ENCODE data around the gene TRIO.

TRIO gene

DNA sequence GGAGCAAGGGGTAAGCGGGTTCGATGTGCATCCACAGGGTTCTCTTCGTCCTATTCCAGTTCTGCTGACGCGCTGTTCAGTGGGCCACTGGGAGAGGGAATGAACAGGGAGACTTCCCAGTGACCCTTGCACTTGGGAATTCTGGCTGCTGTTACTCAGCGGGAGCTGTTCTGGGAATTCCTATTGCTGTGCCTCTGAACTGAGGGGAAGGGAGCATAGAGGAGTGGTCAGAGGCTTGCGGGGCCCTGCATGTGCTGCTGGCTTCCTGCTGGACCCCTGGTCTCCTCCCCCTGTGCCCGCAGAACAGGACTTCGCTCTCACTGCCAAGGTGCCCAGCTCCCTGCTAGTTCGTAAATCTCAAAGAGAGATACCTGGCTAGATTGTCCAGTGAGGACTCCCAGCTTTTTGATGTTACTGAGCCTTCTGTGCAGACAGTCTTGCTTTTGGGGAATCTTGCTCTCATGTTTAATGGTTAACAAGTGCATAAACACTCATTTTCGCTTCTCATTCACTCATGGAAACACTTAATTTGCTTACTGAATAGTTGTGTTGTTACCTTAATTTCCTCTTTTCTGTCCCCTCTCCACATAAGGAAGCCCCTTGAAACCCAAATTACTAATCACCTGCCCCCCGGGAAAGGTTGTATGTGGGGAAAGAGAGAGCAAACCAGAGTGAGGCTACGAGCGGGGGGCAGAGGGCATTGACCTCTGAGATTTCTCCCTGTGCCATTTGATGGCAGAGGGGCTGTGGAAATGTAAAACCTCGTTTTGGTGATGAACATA, 5.9 kb downstream of the TRIO start:
- DNase-seq, result no peak

DNA sequence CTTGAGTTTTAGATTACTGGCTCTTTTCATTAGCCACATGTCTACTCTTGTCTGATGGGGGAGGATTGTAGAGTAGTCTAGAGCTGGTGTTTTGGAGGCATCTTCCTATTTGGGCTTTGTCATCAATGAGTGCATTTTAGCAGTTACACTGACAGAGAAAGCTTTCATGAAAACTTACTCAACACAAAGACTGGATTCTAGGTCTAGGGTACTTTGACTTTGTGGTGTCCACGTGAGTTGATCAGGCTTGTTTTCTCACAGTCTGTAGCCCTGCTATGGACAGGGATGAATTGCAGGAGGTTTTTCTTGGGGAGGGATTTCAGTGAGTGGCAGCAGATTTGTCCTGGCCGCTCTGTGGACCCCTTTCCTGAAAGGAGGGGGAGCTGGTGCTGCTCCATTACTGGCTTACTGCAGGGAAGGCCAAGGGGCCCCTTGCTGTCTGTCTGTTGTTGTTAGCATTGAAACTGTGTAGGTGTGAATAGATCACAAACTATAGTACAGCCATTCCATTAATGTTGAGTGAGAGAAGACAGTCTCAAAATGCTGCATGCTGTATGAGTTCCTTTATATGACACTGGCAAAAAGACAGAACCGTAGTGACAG, 6.6 kb downstream of the TRIO start:
- no peak for DNase-seq

DNA sequence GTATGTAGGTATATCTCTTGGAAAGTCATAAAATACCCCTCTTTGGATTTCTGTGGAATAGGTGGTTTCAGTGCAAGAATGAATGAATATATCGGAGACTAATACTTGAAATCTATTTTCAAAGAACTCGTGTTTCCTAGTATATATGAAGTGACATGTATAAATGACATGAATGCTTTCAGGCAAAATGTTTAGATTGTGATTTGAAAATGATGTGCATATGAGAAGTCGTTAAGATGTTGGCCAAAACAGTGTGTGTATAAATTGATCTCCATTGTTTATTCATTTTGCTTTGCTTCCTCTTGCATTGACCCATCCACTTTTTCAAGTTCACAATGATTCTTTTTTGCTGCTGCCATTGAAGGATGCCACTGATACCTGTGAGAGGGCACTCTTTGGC, 8.3 kb downstream of the TRIO start:
- no peak for DNase-seq

DNA sequence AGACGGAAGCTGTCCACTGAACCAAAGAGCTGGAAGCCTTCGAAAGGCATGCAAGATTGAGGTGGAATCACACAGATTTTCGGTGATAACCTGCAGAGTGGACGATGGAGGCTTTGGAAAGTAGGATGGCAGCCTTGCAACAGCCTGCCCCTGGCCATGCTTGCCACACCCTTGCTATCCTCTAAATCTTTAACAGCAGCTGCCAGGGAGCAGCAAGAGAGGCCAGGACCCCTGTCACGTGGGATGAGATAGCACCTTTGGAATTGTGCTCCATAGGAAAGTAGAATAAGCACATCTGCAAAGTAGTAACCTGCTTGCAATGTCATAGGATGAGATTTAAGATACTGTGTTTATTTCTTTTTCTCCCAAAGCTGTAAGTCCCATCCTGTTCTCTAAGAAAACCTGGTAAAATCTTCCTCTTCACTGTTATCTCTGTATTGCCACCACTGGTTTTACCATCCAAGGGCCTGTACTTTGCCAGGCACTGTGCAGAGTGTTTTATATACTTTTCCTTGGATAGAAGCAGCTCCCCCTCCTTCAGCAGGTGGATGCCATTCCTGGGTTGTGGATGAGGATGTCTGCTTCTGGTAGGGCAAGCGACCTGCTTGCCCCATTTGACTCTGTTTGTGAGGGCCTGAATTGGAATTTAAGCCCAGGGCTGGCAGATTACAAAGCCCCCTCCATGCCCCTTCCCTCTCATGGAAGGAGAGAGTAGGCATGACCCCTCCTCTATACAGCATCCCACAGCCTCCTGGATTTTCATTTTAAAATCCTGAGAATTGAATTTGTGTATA, 10.1 kb downstream of the TRIO start:
- no peak for DNase-seq

DNA sequence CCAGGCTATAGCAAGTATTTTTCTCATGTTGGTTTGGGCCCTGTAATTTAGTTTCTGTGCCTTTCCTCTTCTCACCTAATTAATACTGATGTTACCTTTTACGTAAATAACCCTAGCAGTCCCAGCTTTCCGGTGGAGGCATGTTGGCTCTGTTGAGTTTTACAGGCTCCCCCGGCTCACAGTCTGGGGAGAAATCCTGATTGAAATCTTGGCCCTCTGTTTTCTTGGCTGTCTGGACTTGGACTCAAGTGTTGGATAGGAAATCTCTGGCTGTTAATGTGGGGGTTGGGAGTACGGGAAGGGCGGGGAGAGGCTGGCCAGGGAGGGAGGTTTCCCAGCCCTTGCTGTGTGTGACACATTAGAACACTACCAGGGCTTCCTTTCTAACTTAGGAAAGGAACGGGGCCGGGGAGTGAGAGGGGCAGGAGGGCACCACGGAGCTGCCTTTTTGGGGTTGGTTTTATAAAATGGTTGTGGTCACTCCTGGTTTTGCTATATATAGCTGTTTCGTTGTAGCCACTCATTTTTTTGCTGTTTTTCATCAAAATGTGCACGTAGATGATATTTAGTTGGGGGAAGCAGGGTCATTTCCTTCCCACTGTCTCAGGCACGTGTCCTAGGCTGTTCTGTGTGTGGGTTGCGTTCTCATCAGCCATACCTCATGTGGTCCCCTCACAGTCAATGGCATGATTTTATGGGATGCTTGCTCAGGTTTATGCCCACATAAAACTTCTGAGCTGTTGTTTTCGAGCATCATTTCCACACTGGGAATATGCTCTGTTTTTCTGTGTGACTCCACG, 11.0 kb downstream of the TRIO start:
- no peak for DNase-seq

DNA sequence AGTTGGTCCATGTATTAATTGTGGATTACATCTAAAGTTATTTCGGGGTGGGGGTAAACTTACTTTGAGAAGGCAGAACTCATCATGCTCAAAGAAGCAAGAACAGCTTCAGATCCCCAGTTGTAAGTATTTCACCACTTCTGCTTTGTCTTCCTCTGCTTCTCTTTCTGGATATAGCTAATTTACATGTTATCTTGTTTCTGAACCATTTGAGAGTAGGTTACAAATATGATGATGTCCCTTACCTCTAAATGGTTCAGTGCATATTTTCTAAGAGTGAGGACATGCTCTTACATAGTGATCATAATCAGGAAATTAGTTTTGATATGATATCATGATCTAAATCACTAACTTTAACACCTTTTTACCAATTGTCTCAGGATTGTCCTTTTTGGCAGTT, 11.9 kb downstream of the TRIO start:
- no peak for DNase-seq

DNA sequence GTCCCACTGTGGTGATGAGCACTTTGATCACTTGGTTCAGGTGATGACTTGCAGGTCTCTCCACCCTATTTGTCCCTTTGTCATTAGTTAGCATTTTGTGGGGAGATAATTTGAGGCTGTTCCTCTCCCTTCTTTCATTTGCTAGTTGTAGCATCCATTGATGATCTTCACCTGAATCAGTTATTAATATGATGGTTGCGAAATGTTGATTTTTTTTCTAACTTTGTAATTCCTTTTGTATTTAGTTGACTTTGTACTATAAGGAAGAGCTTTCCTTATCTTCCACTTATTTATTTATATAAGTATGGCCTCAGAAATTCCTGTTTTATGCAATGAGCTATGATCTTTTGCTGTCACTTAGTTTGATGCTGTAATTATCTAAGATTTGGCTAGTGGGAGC, 12.6 kb downstream of the TRIO start:
- DNase-seq, result no peak

DNA sequence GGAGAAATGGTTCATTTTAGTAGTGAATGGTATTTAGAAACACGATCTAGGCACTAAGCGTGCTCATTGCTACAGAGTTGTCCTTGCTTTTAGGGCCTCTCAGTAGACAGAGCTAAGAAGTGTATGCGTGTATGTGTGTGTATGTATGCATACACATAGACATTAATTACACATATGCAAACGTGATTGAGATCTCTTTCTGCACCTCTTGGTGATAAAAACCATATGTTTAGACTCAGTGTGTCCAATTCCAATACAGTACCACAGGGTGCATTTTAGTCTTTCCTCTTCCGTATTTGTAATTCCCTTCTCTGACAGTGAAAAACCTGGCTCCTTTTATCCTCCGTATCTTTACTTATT, 13.1 kb downstream of the TRIO start:
- DNase-seq, result no peak

DNA sequence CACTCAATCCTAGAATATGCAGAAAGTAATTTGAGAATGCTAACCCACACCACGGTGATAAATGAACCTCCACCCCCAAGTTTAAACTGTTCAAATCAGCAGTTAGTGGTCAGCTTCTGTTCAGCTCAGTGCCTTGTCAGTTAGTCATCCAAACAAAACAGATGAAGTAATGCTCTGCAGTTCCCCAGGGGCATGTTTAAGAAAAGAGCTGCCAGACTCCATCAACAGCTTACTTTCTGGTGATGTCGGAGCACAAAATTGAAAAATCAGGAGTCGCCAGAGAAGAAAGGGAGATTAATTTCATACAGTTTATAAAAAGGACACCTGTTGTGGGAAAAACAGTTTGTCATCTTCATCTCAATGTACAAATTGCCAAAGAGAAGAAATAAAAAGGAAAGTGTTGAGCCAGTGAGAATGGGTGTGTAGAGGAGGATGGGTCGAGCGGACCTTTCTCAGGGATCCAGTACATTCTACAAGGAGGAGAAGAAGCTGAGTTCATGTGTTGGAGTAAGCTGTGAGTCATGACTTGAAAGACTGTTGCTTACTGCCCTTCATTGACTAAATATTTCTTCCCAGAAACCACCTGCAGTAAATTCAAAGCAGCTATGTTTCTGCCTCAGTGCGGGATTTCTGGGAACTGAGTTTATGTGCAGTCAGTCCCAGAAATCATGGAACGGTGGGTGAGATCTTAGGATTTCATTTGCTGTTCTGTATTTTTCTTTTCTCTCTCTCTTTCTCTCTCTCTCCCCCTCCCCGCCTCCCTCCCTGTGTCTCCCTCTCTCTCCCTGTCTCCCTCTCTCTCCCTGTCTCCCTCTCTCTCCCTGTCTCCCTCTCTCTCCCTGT, 13.7 kb downstream of the TRIO start:
- no peak for DNase-seq

DNA sequence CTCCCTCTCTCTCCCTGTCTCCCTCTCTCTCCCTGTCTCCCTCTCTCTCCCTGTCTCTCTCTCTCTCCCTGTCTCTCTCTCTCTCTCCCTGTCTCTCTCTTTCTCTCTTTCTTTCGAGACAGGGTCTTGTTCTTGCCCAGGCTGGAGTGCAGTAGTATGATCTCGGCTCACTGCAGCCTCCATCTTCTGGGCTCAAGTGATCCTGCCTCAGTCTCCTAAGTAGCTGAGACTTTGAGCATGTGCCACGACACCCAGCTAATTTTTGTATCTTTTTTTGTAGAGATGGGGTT, 14.3 kb downstream of the TRIO start:
- DNase-seq, result no peak

DNA sequence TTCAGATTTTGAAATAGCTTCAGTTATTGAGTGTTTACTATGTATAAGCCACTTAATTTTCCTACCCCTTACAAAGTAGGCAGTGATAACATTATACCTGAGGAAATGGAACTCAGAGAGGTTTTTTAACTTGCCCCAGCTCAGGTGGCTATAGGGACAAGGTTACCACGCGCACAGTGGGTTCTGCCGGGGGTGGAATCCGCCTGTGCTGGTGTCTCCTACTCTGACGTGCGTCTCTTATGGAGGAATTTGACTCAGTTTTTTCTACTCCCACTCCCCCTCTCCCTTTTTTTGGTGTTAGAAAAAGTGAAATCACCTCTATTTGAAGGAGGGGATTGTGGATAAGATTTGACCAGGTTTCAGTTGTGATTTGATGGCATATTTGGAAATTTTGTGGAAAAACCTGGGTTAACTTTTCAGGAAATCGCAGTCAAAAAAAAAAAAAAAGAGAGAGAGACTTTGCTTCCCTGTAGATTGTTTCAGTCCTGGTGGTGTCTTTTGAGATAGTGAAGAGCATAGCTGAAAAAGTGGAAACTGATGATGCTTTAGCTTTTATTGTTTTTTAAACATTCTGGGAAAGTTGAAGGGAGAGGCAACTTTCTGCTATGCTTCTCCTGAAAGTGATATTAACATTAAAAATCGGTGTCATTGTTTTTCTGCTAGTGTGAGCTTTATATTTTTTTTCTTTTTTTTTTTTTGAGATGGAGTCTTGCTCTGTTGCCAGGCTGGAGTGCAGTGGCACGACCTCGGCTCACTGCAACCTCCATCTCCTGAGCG, 15.9 kb downstream of the TRIO start:
- no peak for DNase-seq

DNA sequence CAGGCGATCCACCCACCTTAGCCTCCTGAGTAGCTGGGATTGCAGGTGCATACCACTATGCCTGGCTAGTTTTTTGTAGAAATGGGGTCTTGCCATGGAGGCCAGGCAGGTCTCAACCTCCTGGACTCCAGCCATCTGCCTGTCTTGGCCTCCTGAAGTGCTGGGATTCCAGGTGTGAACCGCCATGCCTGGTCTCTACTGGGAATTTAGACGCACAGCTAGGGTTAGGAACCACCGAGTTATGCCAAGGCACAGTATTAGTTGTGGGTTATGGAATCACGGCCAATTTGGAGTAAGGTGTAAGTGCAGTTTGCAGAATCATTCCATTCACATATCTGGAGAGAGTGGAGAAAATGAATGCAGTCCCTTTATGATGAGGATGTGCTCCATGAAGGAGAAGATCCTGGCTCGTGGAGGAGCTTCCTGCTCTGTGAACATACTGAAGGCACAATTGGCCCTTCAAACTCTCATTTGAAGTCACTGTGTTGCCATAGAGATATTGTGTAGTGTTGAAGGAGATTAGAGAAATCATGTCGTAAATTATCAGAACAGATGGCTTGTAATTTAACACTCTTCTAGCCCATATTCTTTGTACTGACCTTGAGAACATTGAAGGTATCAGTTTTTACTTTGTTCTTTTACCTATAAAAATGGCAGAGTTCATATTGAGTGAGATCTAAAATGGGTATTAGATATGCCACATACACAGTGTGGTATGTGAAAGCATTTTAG, 18.8 kb downstream of the TRIO start:
- no peak for DNase-seq

DNA sequence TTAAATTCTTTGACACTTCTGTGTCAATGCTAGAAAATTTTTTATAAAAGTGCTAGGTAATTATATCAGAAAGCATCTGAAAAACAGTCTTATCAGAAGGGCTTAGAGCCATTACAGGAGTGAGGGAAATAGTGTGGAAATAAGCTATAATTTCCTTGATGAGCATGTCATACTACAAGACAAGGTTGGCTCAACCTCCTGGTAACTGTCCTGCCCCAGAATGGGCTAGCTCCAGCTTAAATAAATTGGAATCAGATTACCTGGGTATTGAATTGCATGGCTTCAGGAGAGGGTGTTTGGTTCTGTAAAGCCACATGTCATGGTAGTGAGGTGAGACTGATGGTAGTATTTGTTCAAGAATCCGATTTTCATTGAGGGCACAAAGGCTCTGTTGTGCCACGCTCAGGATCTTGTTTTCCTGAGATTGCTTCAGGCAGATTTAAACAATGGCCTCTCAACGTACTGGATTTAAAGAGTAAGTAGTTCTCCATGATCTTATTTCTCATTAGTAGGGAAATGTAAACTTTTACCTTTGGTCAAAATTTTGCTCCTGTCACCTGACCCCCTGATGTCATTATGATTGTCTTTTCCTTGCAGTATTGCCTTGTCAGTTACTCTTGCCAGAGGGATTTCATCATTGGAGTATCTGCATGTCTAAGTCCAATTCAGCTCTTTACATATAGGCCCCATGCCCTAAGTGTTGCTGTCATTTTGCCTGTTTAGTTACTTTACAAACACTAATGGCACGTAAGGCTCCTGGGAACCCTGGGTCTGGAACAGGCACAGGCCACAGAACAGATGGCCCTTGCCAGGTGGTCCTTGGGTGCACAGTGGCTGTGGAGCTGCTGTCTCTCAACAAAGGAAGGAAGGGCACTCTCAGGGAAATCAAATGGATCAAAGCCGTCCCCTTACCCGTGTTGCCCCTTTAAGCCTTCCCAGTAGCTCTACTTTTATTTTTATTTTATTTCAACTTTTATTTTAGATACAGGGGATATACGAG, 21.3 kb downstream of the TRIO start:
- no peak for DNase-seq

DNA sequence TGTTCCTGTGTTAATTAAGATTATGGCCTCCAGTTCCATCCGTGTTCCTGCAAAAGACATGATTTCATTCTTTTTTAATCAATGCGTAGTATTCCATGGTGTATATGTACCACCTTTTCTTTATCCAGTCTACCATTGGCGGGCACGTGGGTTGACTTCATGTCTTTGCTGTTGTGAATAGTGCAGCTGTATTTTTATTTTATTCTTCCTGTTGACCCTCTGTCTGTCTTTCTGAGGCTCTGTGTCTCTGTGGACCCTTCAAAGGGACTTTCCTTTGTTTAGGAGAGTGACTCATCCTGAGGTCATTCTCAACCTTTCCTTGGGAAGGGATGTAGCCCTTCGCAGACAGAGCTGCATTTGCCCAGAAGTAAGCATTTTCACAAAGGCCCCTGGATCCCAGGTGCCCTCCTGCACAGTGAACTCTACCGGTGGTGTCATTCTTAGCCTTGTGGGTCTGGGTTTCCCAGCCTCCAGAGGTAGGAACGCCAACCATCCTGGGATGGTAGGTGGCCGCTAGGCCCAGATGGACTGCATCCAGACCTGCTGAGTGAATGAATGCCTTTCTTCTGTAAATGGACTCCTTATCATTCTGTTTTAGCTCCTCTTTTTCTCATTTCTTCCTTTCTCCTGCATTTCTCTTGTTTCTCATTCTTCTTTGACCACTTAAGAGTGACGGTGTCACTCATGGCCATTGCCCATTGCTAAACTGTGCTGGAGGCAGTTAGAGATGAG, 22.4 kb downstream of the TRIO start:
- no peak for DNase-seq

DNA sequence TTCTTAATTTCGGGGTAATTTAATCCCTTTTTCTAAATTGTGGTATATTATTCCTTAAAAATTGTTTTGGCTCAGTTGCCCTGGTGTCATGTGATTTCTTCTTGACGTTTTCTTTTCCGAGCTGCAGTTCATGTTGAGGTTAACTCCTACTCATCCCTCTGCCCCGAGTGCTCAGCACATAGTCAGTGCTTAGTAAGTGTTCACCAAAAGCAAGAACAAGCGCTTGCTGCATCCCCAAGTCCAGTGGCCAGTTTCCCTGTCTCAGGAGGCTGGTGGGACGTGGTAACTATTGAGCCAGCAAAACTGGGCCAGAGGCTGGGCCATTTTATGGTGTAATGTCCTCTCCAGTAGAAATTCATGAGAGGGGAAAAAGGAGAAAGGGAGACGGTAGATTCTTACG, 23.3 kb downstream of the TRIO start:
- DNase-seq, result no peak

DNA sequence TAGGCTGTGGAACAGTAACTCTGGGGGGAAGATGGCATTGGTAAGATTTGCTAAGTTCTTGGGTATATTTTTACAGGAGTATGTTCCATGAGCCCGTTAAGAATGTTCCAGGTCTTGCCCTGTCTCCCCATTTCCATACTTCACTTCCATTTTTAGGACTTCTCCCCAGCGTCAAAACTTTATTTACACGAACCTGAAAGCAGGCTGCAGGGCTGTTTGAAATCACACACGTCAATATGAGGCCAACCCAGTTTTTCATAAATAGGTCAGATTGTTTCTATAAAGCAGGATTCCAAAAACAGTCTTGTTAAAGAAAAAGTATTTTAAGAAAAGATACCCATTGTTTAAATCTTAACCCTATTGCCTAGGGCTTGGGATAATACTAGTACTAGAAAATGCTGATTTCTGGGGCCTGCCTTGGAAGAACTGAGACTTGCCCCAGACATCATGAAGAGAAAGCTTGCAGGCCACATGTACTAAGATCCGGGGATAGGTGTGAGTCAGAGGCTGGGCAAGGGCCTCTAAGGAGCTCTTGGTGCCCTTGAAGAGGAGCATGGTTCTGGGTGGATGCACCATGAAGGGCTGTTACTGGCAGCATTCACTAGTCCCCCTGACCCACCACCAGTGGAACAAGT, 24.2 kb downstream of the TRIO start:
- DNase-seq, result no peak

DNA sequence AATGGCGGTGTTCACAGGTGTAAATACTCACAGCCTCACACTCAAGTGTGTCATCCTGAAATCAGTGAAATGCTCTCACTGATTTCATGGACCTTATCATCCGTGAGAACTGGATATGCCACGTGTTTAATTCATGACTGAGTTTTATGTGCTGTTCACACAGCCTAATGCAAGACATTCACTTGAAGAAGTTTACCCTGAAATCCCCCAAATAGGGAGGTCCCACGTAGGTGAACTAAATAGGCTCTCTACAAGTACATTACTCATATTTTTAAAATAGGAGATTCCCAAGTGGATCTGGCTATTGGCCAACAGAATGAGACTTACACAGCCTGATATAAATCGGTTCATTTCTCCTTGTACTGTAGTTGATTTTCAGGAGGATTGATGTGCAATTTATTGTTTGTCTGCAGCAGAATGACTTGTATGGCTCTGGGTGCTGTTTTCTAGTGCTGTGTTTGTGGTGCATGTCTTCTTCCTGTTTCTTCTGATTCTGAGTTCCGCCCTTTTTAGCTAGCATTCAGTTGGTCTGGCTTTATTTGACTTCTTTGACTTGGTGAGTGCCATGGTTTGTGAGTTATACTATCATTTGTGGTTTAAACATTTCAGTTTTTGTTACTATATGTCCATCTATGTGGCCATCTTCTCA, 25.1 kb downstream of the TRIO start:
- DNase-seq, result no peak

DNA sequence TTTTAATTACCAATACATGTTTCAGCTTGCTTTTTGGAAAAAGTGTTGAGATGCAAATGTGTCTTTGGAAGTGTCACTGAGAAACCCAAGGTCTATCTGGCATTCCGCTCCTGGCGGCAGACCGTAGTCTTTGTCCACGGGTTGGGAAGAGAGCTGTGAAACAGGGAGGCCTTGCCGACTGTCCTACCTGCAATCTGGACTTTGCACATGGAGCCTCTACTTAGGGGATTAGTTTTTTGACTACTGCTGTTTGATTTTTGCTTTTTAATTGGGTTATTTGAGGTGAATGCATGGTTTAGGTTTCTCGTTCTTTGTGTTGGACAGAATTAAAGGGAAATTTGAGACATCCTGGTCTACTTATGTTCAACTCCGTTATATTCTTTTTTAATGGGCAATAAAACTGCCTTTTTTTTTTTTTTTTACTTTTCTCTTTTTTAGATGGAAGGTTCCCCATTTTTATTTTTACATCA, 25.7 kb downstream of the TRIO start:
- no peak for DNase-seq
